LNCAP (cell line): ENCODE data around the gene FTCDNL1.

Experiments
- TF ChIP-seq, protein P1 (sequence below): fragments of 450-650 bp; IDR thresholded peaks from 2 replicates; pipeline ENCODE4 v1.5.1; 2017; ENCODE audit warnings: mild to moderate bottlenecking

The FTCDNL1 gene

DNA sequence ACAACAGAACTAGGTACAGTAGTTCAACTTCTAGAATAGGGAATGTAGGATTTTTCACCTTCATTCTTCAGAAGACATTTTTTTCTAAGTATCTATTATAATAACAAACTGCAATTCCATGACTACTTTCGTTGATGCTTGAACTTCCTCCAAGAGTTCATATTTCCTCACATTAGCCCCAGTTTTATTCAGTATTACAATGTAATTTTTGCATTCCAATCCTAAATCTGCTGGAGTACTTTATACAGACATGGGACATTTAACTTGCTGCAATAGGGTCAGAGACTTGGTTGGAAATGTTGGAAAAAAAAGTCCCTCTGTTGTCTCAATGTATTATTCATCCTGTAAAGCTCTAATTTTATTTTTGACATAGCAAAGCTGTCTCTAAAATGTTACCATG lies 19.6 kb upstream of the FTCDNL1 start:
- TF ChIP-seq, protein P1, sequence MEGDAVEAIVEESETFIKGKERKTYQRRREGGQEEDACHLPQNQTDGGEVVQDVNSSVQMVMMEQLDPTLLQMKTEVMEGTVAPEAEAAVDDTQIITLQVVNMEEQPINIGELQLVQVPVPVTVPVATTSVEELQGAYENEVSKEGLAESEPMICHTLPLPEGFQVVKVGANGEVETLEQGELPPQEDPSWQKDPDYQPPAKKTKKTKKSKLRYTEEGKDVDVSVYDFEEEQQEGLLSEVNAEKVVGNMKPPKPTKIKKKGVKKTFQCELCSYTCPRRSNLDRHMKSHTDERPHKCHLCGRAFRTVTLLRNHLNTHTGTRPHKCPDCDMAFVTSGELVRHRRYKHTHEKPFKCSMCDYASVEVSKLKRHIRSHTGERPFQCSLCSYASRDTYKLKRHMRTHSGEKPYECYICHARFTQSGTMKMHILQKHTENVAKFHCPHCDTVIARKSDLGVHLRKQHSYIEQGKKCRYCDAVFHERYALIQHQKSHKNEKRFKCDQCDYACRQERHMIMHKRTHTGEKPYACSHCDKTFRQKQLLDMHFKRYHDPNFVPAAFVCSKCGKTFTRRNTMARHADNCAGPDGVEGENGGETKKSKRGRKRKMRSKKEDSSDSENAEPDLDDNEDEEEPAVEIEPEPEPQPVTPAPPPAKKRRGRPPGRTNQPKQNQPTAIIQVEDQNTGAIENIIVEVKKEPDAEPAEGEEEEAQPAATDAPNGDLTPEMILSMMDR: no peak

DNA sequence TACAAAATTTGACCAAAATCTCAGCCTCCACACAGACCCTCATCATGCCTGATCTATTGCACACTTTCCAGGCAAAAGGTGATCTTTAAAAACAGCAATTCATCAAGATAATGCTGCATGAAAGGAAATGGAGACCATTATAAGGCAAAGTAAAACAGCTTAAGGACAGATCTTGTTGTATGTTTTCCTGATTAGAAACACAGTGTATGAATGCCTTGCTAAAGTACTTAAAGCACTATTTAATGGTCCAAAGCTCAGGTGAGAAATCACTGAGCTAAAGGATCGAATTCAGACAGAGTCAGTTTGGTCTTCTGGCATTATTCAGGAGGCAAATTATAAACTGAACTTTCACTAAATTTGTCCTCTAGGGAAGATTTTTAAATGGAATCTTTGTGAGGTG lies 18.7 kb upstream of the FTCDNL1 start:
- TF ChIP-seq, protein P1: no peak

DNA sequence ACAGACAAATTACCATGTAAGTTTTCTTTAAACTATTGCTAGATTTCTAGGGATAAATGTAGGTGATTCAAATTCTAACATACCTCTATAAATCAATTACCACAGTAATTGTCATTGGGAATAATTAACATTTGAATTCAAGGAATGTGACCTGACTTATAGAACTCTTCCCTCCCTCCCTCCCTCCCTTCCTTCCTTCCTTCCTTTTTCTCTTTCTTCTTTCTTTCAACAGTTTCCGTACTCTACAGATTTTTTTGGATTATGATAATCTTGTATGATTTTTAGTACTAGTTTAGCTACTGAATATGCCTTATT lies 18.2 kb upstream of the FTCDNL1 start:
- TF ChIP-seq, protein P1: no peak

- TF ChIP-seq, protein P1: no peak
These were observed 17.6 kb upstream of the FTCDNL1 start for GRCh38 chr2:199868431-199869226.

DNA sequence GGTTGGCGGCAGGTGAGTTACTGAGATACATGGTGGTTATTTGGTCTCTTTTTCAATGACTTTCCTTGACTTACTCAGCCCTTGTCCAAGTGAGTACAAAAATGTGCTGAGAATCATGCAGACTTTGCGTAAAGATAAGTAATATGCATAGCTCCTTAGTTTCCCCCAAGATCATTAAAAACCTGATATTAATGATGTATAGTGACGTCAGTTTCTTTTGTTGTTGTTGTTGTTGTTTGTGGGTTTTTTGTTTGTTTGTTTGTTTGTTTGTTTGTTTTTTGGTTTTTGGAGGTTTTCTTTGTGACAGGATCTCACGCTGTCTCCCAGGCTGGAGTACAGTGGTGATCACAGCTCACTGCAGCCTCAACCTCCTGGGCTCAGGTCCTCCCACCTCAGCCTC lies 14.9 kb upstream of the FTCDNL1 start:
- TF ChIP-seq, protein P1: no peak

GRCh38 chr2:199862788-199863187 lies 11.8 kb upstream of the FTCDNL1 start:
- TF ChIP-seq, protein P1: no peak

GRCh38 chr2:199861132-199861774 lies 10.3 kb upstream of the FTCDNL1 start:
- TF ChIP-seq, protein P1: peak; percentile 56
